Fibroblast of mammary gland (primary cell): ENCODE results near the gene CSNK2A1.

ENCODE experiments used
- DNase-seq: peaks from one replicate; pipeline ENCODE4 v3.0.0-alpha.2; 2010; ENCODE audit warnings: low read depth
- H3K4me3 ChIP-seq: 2 replicates; pipeline ENCODE4 v1.5.1; 2011; ENCODE audit warnings: low read depth, mild to moderate bottlenecking, low read length, moderate library complexity; ENCODE audit not compliant: control insufficient read depth
- CTCF ChIP-seq: conservative IDR thresholded peaks from 2 replicates; pipeline ENCODE4 v1.5.1; 2011; ENCODE audit warnings: low read depth, low read length, inconsistent platforms; ENCODE audit not compliant: control insufficient read depth, insufficient read depth

Gene CSNK2A1

GRCh38 chr20:556984-557383, 13.4 kb upstream of the CSNK2A1 start:
- TF ChIP-seq CTCF, result no peak
- H3K4me3 ChIP-seq, result no peak overlapping the region
- DNase-seq, result no peak

DNA sequence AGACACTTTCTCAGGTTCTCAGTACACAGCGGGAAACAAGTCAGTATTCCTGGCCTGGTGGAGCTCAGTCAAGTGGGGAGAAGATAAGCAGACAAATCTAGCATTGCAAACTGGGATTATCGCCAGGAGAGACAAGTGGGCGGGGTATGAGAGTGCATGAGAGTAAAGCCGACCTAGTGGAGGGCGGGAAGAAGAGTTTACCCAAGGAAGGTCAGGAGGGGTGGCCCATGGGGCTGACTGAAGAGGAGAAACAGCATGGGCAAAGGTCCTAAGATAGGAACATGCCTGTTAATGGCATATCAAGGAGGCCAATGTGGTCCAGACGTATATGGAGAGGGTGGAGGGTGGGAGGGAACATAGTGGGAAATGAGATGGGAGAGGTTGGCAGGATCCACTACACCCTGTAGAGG, 12.4 kb upstream of the CSNK2A1 start:
- no peak for TF ChIP-seq CTCF
- DNase-seq, result no peak

DNA sequence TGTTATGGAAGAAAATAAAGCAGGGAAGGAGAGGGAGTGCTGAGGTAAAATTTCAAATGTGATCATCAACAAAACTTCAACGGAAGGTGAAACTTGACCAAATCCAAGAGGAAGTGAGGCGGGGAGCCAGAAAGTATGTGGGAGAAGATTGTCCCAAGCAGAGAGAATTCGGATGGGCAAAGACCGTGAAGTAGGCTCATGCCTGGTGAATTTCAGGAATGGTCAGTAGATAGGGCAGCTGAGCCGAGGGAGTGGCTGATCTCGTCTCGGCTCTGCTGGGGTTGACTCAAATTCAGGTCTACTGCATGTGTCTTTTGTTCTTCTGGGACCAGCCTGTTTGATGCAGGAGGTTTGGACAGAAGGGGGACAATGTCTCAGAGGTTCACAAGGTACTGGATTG, 7.0 kb upstream of the CSNK2A1 start:
- DNase-seq, result no peak
- no peak overlapping the region for H3K4me3 ChIP-seq
- no peak for TF ChIP-seq CTCF

More for the DNA sequence above, 12.4 kb upstream of the CSNK2A1 start:
- no peak overlapping the region for H3K4me3 ChIP-seq

DNA sequence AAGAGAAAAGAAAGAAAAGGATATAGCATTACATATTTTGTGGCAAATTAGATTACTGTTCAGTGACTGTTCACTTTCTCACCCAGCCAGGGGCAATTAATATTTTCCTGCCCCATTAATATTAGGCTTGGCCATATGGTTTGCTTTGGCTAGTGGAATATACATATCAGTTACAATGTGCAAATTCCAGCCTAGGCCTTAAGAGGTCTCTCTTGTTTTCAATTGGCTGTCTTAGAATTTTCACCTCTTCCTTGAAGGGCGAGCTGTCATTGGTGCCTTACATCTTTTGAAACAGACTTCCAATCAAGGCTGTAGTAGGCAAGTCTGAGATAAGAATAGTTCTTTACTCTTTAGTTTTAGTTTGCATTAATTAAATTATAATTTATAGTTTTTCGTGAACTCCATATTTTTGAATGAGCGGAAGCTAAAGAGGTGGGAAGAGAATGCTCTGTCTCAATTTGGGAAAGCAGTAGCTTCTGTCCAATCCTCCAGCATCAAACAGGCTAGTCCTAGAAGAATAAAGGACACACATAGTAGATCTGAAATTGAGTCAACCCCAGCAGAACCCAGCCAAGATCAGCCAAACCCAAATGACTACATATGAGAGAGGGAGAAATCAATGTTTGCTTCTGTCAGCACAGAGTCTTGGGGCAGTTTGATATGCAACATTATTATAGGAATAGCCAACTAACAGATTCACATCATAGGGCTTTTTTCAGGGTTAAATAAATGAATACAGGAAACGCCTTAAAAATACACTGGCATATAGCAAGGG, 6.3 kb upstream of the CSNK2A1 start:
- no peak overlapping the region for H3K4me3 ChIP-seq
- no peak for DNase-seq
- TF ChIP-seq CTCF, result no peak

DNA sequence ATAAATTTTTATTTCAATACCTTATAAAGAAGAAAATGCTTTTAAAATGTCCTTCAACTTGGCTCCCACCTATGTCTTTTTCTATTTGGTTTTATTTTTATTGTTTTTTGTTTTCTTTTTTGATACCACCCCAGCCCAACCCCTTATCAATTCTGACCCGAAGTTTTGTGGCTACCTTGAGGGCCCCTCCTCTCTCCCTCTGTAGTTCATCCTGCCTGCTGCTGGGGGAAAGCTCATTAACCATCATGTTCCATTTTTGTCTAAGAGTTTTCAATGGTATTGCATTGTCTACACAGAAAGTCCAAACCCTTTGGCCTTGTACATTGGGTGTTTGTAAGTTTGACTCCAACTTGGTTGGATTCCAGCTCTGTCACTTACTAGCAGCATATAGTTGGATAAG, 5.3 kb upstream of the CSNK2A1 start:
- no peak for DNase-seq
- H3K4me3 ChIP-seq, result no peak overlapping the region
- no peak for TF ChIP-seq CTCF

GRCh38 chr20:547394-547793, 3.8 kb upstream of the CSNK2A1 start:
- TF ChIP-seq CTCF, result no peak
- DNase-seq, result no peak
- H3K4me3 ChIP-seq, result no peak overlapping the region
